Measurements from ENCODE around the gene FEM1A. TPM values are rescaled to one million over a fixed set of nuclear protein-coding genes. Genes with fewer than 3 reads are reported as not detected.

The FEM1A gene
- total RNA-seq, 1 experiment from 2014 or later = 17.7 TPM

- H3K9me3 ChIP-seq (ENCODE audit: control insufficient read depth in 1 of 2, insufficient read depth in 1 of 2, low read depth in 1 of 2, low read length in 2 of 2) = no peaks in the 10 kb centered on the region
Measured at GRCh38 chr19:4748185-4748584, 43.3 kb upstream of the FEM1A start.

More at GRCh38 chr19:4748185-4748584, 43.3 kb upstream of the FEM1A start:
- Histone ChIP-seq H3K36me3 (ENCODE audit: control insufficient read depth in 1 of 2, insufficient read depth in 2 of 2, low read length in 2 of 2) (no peaks in the 10 kb centered on the region), H3K9ac (ENCODE audit: low read length) (no peak overlapping the region), H4K20me1 (ENCODE audit: insufficient read depth) (no peaks in the 10 kb centered on the region), H3K9me2 (ENCODE audit: insufficient read depth) (no peaks in the 10 kb centered on the region), H3K27ac (ENCODE audit: low read depth, low read length) (no peak overlapping the region), H3K79me2 (ENCODE audit: insufficient read depth, low read length) (no peaks in the 10 kb centered on the region), H2AFZ (ENCODE audit: low read depth, low read length, poor library complexity, severe bottlenecking) (no peak overlapping the region), H3K4me2 (ENCODE audit: low read length) (no peak overlapping the region), H3K4me3 (replicated peaks in 1 of 2; ENCODE audit: low read depth in 1 of 2, low read length in 2 of 2) (no peak overlapping the region), H3K27me3 (ENCODE audit: insufficient read depth, low read length) (no peaks in the 10 kb centered on the region), H3K4me1 (ENCODE audit: control insufficient read depth in 1 of 2, insufficient read depth in 2 of 2, low read length in 2 of 2) (peaks cover 0 to 8% of the 10 kb centered on the region in 2 experiments; a peak in 2 of 4 replicates)
- ChIA-PET POLR2A (no interaction called here), RAD21 (ENCODE audit: low non-redundant PET in 1 of 2, low total read pairs in 2 of 2, uncharacterized antibody in 2 of 2, unreplicated experiment in 2 of 2) (no interaction called here), CTCF (no interaction called here)
- intact Hi-C loops (cut with micrococcal nuclease) = no loop called here
- ATAC-seq = no peak
- DNase-seq (ENCODE audit: low read depth, low spot score) = no peak
- TF ChIP-seq POLR2A (IDR thresholded peaks at IDR 0.05; ENCODE audit: borderline replicate concordance, extremely low read depth, insufficient read depth, insufficient read length) (no peak), TCF7L2 (IDR thresholded peaks at IDR 0.05; ENCODE audit: borderline replicate concordance, extremely low read depth, insufficient read depth, insufficient read length) (no peak), ZFX (IDR thresholded peaks at IDR 0.05) (no peak), SRF (IDR thresholded peaks at IDR 0.05; ENCODE audit: low read depth) (no peak), FOSL1 (IDR thresholded peaks at IDR 0.05; ENCODE audit: low read depth) (no peak), JUND (IDR thresholded peaks at IDR 0.05) (no peak), YY1 (IDR thresholded peaks at IDR 0.05; ENCODE audit: extremely low read depth, insufficient replicate concordance, low read depth, low read length) (no peak), CBX3 (IDR thresholded peaks at IDR 0.05; ENCODE audit: low read depth) (no peak), CTCF (IDR thresholded peaks at IDR 0.05 in 2 of 3, conservative IDR thresholded peaks at IDR 0.05 in 1 of 3; ENCODE audit: borderline replicate concordance in 1 of 3, insufficient read depth in 1 of 3, low read depth in 2 of 3, low read length in 2 of 3) (no peak), ZNF274 (IDR thresholded peaks at IDR 0.05; ENCODE audit: low read depth, low read length) (no peak), REST (IDR thresholded peaks at IDR 0.05; ENCODE audit: low read depth) (no peak), SIN3A (IDR thresholded peaks at IDR 0.05; ENCODE audit: low read depth) (no peak), ATF3 (IDR thresholded peaks at IDR 0.05) (no peak)
- TF ChIP-seq, protein P1, sequence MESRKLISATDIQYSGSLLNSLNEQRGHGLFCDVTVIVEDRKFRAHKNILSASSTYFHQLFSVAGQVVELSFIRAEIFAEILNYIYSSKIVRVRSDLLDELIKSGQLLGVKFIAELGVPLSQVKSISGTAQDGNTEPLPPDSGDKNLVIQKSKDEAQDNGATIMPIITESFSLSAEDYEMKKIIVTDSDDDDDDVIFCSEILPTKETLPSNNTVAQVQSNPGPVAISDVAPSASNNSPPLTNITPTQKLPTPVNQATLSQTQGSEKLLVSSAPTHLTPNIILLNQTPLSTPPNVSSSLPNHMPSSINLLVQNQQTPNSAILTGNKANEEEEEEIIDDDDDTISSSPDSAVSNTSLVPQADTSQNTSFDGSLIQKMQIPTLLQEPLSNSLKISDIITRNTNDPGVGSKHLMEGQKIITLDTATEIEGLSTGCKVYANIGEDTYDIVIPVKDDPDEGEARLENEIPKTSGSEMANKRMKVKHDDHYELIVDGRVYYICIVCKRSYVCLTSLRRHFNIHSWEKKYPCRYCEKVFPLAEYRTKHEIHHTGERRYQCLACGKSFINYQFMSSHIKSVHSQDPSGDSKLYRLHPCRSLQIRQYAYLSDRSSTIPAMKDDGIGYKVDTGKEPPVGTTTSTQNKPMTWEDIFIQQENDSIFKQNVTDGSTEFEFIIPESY (IDR thresholded peaks at IDR 0.05; ENCODE audit: extremely low read depth, insufficient replicate concordance, low read length) = no peak
- TF ChIP-seq, protein P2, sequence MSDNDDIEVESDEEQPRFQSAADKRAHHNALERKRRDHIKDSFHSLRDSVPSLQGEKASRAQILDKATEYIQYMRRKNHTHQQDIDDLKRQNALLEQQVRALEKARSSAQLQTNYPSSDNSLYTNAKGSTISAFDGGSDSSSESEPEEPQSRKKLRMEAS (IDR thresholded peaks at IDR 0.05) = no peak
- no TSS peak for BruUV-seq (replicated peaks)
